ENCODE measurements around the gene RNF13.
A peak's percentile ranks its signal among the peaks of the same experiment; 100 is the strongest.
"Not testable (repeated sequence)": the region's sequence is repeated elsewhere in the genome, so short reads cannot be mapped to it uniquely, and the experiment has no call there.

RNF13 gene

DNA sequence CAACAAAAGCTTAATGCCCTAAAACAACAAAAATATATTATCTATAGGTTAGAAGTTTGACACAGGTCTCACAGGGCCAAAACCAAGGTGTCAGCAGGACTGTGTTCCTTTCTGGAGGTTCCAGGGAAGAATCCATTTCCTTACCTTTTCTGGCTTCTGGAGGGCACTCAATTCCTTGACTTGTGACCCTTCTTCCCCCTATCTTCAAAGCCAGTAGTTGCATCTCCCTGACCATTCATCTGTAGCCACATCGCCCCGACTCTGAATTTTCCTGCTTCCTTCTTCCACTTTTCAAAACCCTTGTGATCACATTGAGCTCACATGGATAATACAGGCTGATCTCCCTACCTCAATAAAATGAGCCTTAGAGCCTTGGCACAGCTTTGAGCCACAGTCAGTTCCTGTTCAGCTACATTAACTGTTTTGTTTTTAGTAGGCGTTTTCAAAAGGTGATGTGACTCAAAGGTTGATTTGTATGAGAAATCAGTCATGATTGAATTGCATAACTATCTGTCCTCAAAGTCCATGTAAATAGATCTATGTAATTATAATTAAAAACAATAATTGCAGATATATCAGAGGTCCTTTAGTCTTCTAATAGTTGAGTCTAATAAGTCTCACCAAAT is 145.3 kb downstream of the RNF13 start:
- no peak for DNase-seq (ENCODE audit: low read depth)

DNA sequence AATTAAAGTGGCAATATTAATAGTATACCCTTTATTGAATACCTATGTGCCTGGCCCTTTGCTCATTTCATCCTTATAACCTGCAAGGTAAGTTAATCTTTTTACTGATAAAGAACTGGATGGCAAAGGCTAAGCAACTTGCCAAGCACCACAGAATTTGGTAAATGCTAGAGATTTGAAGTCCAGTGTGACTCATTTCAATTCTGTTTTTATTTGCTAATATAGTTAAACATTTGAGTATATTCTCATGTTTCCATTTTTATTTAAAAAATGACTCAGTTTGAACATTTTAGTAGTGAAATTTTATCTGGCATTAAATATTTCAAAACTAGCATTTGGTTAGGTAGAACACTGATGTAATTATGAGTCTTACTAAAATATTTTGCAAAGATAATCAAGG is 146.4 kb downstream of the RNF13 start:
- DNase-seq (ENCODE audit: low read depth) = no peak

DNA sequence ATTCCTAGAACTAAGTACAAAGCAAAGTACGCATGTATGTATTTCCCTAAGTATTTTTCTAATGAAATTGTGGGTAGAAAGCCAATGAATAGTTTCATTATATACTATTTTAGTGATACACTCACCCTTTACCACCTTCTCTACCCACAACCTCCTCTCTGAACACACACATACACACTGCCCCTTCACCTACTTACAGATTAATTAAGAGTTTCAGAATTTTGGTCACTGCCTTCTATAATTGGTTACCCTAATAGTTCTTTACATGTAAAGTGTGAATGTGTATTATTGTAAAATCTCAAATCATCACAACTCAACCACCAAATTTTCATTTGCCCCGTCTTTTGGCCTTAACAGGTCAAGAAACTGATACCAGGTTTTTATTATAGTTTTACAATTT is 150.5 kb downstream of the RNF13 start:
- DNase-seq (ENCODE audit: low read depth) = no peak

DNA sequence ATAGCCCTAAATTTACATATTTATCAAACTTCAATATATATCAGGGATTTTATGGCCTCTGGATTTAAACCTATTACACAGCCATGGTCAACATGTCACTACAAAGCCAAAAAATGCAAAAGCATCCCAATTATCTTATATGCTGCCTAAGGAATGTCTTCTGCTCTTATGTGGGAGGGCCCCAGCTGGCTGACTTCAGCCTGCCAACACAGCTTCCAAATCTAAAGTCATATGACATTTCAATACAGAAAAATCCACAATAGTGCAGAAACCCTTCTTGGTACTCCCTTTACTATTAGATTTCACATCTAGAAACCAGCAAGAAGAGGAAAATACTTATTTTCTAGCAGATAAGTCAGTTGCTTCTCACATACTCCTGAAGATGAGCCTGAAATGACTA is 151.3 kb downstream of the RNF13 start:
- no peak for DNase-seq (ENCODE audit: low read depth)

DNA sequence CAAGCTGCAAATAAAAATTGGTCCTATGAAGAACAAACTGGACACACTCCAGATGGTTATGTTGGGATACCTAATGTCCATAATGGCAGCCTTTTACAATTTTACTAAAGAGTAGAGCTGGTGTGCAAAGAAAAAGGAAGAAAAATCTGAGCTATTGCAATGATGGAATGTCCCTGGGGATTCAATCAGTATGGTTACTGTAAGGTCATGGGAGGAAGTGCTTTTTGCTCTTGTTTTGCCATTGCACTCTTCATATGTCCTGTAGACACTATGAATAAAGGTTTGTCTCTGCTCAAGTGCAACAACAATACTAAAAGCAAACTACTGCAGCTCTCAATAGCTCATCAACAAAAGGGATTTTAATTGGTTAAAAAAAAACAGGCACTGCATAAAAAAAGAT is 152.3 kb downstream of the RNF13 start:
- DNase-seq (ENCODE audit: low read depth) = no peak

DNA sequence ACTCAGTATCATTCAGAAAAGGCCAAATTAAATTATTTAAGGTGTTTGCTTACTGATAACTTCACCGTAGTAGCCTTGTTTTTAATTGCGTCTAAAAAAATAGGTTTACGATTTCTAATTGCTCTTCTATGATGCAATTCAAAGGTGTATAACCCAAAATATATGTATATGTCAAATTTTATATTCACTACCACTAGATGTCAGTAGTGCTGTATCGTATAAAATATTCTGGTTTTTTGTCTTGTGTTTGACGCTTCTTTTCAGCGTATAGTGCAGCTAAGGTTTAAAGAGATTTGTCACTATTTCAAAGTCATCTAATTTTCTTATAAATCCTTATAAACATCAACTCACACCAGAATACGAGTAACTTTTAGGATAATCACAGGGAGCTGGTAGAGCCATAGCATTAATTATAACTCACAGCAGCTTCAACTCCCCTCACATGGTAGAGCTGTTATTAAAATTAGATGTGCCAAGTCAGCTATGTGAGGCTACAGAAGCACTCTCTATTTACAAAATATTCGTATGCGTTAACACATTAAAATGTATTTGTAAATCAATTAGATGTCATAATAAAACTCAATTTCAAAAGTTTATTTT is 154.2 kb downstream of the RNF13 start:
- DNase-seq (ENCODE audit: low read depth) = no peak

DNA sequence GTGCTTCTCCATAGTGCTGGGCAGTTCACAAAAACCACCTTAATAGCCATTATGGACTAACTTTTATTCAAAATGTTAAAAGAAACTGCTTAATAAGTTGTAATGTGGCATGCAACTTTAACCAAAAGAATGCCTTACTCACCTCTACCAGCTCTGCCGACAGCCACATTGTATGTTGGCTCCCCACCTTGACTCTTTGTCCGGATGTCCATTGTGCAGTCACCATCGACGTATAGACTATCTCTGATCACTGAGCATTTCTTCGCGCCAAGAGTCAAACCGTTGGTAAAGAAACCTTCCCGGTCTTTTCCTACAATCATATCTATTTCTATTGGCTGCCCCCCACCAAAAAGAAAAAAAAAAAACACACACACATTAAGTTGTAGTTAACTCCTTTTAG is 155.2 kb downstream of the RNF13 start:
- DNase-seq (ENCODE audit: low read depth) = no peak

DNA sequence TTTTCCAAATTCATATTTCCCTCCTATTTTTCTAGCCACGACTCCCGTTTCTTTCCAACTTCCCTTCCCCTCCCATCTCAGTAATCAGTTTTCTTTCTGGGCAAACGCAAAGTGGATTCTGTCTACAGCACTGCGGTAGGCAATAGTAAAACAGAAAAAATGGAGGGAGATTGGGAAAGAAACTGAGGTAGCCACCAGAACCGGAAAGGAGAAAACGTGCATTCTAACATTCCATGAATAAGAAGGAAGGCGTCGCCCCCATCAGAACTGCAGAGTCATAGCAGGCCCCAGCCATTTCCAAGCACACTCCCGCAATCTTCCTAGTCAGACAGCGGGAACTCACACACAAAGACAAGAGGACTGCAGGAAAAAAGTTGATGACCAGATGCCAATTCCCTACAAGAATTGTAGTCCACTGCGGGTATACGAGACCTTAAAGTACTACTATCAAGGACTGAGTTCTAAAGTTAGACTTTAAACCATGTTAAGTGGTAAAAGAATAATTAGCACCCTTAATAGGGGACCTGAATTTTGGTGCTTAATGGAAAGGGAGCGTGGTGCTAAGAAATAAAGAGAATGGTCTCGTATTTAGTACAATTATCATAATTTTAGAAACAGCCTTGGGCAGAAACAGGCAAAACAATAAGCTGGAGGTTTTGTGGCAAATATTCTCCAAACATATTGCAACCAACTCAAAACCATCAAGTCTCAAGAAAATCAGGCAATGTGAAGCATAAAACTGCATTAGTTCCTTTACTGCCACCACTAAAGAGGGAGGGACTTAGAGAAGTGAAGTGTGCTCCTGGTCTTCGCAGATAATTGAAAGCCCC is 156.3 kb downstream of the RNF13 start:
- peak; percentile 49 for DNase-seq (ENCODE audit: low read depth)

DNA sequence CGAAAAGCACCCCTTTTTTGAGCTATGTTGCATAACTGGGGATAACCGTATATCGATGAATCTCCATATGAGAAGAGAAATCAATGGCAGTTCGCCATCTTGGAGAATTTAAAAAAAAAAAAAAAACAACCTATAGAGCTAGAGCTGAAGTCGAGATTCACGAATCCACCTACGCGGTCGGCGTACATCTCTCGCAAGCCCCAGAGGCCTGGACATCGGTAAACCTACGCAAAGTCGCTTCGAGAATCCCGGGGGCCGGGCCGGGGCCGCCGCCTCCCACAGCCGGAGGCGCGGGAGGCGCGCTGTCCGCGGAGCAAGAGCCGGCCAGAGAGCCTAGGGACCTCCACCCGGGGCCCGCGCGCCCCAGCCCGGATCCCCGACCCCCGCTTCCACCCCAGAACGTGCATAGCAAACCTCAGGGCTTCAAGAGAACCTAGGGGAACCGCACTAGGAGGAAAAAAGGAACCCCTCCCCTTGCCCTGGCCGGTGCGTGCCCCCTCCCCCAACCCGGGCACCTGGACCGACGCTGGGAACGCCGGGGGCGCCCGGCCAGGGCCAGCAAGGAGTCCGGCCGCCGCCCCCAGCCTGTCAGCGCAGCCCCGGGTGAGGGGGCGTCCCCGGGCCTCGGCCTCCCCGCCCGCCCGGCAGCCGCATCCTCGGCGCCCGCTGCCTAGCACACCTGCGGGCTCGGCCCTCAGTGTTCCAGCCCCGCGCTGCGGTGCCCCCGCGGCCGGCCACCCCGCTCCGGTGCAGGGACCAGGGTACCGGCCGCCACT is 157.1 kb downstream of the RNF13 start:
- DNase-seq (ENCODE audit: low read depth) = no peak

DNA sequence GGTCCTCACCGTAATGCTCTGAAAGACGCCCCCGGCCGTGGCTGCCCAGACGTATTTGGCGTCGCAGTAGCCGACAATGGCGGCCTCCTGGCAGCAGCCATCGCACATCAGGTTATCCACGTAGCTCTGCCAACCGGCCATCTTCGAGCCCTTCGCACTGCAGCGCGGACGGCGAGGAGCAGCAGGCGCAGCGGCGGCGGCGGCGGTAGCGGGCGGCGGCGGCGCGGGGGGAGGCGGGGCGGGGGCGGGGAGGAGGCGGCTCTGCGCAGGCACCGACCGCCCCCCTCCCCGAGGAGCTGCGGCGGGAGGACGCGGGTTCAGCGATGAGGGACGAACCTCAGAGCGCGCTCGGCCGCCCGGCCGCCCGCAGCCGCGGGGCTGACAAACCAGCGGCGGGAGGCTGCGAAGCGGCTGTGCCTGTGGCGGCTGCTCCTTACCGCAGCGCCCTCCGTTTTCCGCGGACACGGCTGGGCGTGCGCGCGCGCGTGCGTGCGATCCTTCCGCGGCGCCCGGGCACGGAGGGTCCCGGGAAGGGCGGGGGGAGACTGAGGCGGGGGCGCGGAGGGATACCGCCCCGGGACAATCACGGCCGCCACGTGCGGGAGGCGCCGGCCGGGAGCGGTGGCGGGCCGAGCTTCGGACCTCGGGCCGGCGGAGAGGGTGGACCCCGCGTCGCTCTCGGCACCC is 157.8 kb downstream of the RNF13 start, which contains the start of gene PFN2:
Gene PFN2, minus strand, starts transcription at position 180 of the 687 bp plus-strand sequence. Its CDS starts 39 bp downstream, at position 141.
- no peak for DNase-seq (ENCODE audit: low read depth)

DNA sequence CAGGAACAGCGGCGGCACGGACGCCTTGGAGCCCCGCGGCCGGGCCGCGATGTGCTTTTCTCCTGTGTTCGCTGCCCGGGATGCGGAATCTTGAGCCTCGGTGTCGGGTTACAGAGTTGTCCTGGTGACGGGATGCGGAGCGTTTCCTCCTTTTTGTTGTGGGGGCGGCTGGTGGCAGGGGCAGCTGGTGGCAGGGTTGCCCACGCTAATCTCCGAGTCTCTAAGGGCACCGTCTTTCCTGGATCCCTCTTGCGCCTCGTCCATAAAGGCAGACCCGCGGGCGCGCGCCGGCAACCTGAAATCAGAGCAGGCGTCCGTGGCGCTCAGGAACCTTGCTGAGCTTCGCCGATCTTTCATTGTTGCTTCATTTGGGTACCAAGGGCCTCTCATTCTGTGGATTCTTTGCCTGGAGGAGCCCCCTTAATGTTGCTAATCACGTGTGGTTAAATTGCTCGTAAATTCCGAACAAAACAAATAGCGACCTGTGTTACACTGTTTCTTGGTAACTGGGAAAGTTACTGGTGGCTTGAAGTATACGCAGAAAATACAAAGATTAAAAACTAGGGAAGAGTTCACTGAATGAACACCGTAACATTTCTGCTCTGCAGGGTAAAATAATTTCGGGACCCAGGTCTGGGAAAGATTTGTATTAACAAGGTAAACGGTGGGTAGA is 158.5 kb downstream of the RNF13 start:
- DNase-seq (ENCODE audit: low read depth) = no peak

DNA sequence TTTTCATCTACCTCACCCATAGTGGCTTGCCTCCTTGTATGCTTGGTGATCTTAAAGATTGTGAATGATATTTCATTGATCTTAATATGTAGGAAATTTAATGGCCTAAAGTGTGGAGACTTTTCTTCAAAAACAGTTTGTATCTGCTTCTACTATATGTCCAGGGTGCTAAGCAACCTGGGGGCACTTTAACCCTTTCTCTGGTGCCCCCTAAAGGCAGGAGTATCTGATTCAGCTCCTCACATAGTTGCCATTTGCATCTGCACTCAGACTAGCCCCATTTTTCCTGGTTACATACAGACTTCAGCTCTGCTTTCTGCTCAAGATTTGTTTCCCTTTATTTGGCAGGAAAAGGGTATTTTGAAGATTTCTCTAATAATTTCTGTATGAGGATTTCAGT is 162.9 kb downstream of the RNF13 start:
- no peak for DNase-seq (ENCODE audit: low read depth)

DNA sequence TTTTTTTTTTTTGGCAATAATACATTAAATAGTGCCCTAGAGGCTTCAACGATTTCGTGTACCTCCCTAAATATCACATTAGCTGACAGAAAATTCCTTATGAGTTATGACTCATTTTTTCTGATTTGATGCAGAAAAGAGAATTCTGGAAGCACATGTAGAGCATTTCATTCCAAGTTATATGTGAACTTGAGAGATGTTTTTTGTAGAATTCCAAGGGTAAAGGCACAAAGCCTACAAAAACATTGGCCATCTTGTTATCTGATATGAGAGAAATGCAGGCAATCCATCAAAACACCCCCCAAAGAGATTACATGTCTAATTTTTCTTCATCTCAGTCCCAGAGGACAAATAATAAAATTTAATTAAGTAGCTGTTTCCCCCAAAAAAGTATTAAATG is 164.4 kb downstream of the RNF13 start:
- DNase-seq (ENCODE audit: low read depth) = no peak

DNA sequence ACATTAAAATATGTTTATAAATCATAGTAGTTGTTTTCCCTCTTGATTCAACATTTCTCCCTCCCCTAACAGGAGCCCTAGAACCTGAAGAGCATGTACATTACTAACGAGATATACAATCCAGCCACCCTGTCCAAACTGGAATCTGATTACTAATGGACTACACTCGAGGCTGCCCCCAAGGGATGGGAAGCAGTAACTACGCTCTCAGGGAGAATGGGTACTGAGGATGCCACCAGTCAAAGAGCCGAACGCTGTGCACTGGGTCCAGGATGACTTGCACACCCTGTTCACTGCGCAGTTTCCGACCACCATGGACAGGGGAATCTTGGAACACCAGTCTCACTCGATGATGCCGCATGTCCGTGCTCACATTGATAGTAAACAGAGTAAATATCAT is 169.0 kb downstream of the RNF13 start:
- DNase-seq (ENCODE audit: low read depth) = not testable (repeated sequence)

DNA sequence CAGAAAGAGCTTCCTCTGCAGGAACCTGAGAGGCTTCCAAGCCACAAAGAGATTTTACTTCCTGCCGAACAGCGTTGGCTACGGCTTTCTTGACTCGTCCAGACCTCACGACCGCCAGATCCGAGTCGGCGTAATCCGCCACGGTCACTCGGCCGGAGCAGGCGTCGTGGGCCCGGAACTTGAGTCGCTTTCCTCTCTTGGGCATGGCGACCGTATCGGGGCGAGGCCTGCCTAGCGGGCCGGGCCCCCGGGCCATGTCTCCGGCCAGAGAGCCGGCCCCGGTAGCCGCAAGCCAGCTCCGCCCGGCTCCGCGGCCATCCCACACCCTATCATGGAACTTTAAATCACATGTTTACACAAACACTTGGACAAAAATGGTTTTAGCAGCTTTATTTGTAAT is 170.0 kb downstream of the RNF13 start:
- DNase-seq (ENCODE audit: low read depth) = not testable (repeated sequence)

DNA sequence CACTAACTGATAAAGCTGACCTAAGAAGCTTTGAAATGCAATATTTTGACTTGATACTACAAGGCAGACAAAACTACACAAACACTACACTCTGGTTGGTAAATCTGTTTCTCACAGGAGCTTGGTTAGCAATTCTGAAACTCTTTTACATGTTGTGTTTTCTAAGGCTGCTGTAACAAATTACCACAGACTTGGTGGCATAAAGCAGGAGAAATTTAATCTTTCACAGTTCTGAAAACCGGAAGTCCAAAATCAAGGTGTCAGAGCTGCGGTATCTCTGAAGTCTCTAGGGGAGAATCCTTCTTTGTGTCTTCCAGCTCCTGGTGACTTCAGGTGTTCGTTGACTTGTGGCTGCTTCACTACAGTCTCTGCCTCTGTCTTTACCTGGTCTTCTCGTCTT is 170.6 kb downstream of the RNF13 start:
- no peak for DNase-seq (ENCODE audit: low read depth)

DNA sequence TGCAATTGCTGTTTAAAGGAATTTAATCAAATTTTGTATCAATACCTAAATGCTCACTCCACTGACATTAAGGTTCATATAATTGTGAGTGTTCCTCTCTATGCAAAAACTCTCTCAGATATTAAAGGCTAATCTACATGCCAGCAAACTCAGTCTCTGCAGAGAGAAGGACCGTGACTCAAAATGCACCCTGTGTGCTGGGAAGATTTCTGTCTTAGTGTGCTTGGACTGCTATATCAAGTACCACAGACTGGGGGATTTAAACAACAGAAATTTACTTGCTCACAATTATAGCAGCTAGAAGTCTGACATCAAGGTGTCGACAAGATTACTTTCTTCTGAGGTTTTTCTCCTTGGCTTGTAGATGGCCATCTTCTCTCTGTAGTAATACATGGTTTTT is 176.3 kb downstream of the RNF13 start:
- no peak for DNase-seq (ENCODE audit: low read depth)

DNA sequence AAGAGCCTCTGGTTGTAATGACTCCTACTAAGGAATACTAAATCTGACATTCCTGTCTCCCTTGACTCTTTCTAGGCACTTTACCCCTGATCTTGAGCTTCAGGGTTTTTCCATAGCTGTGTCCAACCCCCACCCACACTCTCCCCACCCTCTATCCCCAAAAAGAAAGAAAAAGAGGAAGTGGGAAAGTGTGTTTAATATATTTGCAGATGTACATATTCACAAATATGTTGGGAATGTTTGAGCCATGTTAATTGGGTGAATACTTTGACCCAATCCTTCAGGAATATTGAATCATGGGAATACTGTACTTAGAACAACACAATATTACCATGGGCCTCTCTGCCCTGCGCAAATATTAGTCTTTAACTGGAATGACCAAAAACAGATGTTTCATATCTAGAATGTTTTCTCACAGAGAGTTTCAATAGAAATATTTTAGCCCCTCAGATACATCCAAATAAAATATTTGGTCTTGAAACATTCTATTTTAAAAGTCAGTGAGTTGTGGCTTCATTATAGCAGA is 177.5 kb downstream of the RNF13 start:
- DNase-seq (ENCODE audit: low read depth) = no peak

DNA sequence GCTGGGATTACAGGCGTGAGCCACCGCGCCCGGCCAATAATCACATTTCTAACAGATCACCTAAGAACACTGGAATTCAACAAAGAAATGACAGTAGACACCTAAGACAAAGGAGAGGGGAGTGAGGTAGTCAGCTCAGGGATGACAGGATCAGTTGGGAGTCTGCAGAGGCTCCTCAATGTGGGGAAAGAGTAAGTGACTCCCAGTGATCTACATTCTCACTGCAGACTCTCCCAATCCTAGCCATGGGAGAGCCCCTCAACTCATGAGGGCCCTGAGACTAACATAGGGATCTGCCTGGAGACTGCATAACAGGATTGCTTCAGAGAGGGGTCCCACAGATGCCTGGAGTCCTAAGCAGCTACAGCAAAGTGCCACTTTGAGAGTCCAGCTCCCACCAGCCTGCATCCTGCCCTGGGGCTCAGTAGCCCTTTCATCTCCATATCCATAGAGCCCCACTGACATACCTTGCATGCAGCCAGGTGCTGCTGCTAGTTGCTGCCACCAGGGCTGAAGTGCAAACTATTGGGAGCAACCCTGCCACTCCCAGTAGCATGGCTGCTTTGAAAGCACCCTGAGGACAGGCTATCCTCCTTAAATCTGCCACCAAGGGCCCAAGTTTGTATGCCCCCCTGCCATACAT is 179.5 kb downstream of the RNF13 start:
- no peak for DNase-seq (ENCODE audit: low read depth)

DNA sequence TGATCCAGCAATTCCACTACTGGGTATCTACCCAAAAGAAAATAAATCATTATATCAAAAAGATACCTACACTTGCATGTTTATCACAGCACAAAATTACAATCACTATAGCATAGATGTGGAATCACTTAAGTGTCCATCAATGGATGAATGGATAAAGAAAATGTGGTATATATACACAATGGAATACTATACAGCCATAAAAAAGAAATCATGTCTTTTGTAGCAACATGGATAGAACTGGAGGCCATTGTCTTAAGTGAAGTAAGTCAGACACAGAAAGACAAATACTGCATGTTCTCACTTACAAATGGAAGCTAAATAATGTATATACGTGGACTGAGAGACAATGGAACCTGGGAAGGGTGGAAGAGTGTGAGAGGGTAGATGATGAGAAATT is 185.9 kb downstream of the RNF13 start:
- no peak for DNase-seq (ENCODE audit: low read depth)

DNA sequence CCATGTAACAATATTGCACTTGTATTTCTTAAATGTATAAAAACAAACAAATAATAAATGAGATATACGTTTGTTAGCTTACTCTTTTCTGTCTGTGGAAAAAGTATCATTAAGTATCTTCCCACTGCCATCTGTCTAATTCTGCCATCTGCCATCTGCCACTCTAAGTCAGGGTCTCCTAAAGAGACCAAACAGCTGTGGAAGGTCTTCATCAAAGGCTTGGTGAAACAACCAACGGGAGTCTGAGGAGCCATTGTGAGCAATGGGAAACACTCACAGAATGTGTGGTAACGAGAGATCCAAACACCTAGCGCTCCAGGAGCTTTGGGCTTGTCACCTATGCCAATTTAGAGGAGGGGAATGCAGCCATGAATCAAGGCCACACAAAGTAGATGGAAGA is 186.4 kb downstream of the RNF13 start:
- DNase-seq (ENCODE audit: low read depth) = no peak

Measured in GM04503 (cell line).